HL-60/S4 treated with retinoic acid at 250 ng/mL for 4 days and 3 days (cell line): Measurements from ENCODE around the gene TRIM38.
"Not testable (repeated sequence)": the region's sequence is repeated elsewhere in the genome, so short reads cannot be mapped to it uniquely, and the experiment has no call there.

Experiments used
- in situ Hi-C: fragments of 300-500 bp; cut with MboI; formaldehyde crosslinking; loops from 2 replicates; pipeline ENCODE4 v1.7.0; 2022; ENCODE audit warnings: low sequenced_read_pairs

TRIM38 gene, protein sequence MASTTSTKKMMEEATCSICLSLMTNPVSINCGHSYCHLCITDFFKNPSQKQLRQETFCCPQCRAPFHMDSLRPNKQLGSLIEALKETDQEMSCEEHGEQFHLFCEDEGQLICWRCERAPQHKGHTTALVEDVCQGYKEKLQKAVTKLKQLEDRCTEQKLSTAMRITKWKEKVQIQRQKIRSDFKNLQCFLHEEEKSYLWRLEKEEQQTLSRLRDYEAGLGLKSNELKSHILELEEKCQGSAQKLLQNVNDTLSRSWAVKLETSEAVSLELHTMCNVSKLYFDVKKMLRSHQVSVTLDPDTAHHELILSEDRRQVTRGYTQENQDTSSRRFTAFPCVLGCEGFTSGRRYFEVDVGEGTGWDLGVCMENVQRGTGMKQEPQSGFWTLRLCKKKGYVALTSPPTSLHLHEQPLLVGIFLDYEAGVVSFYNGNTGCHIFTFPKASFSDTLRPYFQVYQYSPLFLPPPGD

DNA sequence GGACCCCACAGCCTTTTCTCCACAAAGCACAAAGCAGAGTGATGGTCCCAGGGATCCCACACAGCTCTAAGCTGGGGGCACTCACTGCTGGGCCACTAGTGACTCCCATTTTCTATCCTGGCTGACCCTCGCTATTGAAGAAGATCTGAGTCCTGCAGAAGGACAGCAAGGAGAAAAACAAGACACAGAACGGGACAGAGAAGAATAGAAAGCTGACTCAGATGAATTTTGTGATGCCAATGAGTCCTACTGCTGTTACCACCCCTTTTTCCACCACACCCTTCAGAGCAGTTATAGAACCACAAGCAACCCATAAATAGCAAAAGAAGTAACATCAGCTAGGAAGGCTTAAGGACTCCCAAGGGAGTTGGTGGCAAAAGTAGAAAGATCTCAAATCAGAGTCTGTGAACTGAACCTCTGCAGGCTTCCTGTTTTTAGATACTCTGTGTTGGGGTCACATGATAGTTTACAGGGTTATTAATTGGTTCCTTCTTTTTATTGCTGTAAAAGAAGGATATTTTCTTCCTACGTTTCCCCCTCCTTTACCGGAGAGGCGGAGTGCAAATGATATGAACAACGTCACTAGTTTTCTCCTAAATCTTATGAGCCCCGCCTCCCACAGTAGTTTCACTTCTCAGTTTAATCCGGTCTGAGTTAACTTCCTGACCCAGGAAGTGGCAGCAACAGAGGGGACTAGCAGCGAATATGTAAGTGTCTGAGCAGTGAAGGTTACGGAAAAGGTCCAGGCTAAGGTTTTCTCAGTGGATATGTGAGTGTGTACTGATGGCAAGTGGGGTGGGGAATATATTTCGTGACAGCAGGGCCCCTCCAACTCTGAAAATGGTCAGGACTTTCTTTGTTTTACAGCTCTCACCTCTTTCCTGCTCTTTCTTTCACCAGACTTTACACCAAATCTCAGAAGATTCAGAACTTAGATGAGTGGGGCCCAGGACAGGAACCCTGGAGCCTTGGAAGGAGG lies at the start of gene TRIM38:
Gene TRIM38 (plus strand): TSS at position 654 of the 979 bp plus-strand sequence. CDS start 3,721 bp downstream, outside the sequence.
- in situ Hi-C loops: no loop called here

DNA sequence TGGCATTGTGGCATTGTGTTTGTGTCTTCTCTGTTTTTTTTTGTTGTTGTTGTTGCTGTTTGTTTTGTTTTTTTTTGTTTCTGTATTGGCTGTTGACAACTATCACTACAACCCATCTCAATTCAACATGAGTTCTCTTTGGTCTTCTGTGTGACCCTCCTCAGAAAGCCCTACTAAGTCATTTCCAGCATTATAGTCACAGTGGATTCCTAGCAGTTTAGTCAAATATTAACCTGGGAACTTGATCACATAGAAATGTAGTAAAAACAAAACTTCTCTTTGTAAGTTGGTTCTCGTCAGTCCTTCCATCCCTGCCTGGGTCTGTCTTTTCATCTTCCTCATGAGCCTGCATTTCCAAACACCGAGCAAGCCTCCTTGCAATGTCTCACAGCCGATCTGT lies 48.9 kb upstream of the TRIM38 start:
- in situ Hi-C loops: no loop called here

DNA sequence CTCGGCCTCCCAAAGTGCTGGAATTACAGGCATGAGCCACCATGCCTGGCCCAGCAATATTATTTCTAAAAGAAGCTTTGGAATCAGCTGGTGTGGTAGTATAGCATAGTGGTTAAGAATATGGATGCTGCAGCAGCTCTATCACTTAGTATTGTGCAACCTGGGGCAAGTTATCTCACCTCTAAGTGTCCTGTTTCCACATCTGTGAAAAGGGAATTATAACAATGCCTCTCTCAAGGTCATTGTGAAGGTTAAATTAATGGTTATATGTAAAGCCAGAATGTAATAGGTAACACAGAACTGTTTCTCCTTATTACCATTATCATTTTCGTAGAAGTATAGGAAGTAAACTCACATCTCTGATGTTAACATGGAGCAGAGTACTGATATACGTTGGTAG lies 46.3 kb upstream of the TRIM38 start:
- in situ Hi-C loops: no loop called here

DNA sequence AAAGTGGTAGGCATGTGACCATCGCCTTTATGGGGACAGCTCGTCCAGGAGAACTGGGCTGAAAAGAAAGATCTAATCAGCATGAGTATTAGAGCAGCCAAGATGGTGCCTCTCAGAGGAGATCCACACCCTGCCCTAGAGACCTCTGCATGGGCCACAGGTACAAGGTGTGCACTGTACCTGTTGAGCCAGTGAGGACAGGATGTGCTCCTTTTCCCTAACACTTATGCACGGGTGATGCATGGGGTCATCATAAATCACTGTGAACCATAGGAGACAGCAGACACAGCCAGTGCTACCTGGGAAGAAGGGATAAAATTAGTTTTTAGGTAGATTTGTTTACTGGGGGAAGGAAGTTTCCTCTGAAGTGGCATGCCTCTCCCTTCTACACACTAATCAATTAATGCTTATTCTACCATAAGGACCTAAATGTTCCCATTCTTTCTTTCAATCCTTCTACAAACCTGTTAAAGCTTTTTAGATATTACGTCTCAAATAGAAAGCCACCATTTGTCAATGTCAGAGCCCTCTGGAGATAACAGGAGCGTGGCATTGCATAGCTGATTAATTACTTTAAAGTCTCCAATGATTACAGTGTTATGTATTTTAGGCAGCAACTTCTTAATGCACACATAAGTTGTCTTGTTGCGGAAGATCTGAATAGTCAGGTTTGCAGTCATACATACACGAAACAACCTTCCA lies 45.7 kb upstream of the TRIM38 start:
- in situ Hi-C loops: no loop called here

DNA sequence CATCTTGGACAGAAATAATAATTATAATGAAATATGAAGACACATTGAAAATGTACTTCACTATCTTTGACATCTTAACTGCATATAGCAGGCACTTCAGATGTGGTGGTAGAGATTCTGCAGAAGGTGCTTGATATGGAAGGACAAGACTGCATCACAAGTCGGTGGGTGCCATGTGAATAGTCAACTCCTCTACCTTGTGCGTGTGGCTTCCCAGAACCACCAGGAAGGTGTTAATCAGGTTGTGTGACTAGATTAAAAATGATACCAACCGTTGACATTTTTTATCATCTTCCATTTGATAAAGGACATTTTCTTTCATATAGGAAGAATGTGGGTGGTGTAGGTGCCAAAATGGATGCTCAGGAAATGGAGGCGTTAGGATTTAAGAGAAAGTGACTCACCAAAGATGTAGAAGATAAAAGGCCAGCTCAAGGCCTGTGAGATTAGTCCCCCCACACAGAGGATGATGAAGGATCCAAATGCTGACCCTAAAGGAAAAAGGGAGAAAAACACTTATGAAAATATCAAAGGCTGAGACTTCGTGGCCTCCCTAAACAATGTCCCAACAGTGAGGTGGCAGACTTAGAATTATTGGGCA lies 44.4 kb upstream of the TRIM38 start:
- in situ Hi-C loops: no loop called here

DNA sequence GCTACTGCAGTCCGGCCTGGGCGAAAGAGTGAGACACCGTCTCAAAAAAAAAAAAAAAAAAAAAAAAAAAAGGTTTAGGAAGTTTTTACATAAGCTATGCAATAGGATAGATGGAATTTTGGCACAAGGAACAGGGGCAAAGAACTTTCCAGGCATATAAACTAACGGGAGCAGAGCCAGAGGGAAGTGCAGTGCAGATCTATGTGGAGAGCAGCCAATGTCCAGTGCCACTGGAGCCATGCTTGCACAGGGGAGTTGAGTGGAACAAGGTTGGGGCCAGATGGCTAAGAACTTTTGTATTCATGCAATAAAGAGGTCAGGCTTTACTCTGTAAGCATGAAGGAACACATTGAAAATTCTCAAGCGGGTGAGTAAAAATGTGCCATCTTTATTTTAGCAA lies 42.9 kb upstream of the TRIM38 start:
- in situ Hi-C loops: no loop called here

DNA sequence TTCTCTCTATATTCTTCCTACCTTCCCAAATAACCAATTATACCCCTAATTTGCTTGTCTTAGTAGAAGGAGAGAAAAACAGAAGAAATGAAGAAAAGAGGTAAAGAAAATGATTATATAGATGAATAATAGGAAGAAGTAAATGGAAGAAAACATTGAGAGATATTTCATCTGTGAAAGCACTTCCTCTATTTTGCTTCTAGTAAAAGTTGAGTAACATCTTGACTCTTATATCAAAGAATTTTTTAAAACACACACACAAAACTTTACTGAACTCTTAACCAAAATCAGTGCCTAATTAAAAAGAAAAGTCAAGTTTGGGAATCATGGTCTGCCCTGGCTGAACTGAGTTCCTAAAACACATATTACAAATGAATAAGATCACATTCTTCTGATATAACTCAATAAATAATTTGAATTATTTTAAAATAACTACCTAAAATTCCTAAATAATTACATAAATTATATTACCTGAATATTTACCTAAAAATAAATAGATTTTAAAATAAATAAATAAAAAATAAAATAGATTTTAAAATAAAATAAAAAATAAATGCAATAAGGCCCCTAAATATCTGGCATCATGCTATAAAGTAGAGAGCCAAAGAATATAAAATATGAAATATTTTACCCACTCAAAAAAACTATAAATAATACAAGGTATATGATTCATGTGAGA lies 40.9 kb upstream of the TRIM38 start:
- in situ Hi-C loops: no loop called here

DNA sequence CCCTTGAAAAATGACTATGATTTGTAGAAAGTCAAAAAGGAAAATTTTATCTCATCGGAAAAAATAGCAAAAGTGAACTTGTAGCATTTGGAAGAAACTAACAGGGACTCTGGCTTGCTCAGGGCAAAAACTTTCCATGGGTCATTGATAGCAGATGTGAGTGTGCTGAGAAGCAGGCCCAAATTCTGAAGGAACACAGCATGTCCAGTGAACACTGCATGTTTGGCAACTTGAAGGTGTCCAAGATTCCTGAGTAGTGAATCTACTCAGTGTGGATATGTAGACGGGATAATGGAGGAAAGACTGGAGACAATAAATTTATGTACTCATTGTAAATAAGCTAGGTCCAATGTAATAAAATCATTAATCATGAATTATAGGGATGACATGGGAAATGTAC lies 40.3 kb upstream of the TRIM38 start:
- in situ Hi-C loops: no loop called here

DNA sequence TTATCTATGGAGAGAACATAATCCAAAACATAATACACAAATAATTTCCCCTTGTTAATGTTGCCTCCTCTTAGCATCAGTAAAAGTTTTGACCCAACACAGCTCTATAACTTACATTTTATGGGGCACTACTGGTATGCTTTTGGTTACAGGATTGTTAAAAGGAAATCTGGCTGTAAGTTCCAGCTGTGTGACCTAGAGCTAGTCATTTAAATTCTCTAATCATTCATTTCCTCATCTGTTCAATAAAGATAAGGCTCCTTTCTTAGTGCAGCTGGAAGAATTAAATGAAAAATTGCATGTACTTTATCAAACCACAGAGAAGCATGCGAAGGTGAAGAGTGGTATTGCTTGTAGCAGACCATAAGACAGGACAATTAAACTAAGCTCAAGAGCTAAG lies 36.7 kb upstream of the TRIM38 start:
- in situ Hi-C loops: no loop called here

DNA sequence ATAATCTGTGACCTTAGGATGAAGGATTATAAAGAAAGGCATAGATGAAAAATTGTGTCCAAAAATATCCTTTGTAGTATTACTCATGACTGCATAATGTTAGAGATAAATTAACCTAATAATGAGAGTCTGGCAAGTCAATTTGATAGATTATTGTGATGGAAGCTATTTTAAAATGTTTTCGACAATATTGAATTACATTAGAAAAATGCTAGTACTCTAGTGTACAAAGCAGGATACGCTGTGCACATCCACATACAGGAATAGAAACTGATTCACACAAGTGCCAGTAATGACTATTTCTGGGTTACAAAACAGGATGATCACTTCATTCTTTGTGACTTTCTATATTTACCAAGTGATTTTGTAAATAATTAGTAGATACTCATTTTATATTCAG lies 35.4 kb upstream of the TRIM38 start:
- in situ Hi-C loops: no loop called here

DNA sequence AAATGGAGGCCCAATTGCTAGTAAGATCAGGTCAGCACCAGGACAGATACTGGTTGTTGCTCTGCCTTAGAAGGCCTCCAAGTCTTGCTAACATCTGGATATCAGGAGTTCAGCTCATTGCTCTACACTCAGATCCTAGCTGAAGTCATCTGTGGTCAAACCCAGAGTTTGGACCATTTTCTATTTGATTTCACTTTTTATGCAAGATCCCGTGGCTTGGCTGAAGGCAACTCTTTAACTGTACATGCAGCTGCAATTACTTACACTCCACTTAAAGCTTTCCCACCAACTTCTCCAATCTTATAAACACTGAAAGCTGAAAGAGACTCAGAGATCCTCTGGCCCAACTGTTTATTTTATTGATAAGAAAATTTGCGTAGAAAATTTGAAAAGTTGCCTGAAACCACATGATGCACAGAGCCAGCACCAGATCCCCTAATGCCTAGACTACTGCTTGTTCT lies 34.8 kb upstream of the TRIM38 start:
- in situ Hi-C loops: no loop called here

DNA sequence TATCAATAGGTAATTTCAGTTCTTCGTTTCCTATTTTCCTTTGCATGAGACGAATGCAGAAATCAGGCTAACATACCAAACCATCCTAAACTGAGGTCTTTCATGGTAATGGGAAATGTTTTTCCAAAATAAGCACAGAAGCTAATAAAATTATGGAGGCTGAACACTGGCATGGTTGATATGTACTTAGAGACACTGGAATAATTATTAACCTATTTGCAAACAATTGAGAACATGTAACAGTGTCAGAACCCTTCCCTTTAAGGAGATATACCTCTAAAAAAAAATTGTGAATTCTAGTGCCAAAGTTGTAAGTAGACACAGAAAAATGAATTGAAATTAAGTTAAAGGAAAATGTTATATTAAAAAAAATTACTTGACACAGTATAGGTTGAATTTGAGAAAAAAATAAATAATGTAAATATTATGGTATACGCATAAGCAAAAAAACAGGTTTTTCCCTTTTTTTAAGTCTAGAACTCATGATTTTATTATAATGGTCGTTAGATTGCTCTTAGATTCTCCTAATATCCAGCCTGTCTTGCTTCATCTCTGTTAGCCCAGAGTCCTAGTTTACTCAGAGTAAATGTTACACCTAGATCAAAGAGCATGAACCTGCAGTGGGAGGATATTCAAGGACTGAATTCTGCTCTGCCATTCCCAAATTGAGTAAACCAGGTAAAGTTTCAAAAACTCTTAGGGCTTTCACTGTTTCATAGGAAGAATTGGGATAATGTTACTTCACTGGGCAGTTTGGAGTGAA lies 33.9 kb upstream of the TRIM38 start:
- in situ Hi-C loops: no loop called here

DNA sequence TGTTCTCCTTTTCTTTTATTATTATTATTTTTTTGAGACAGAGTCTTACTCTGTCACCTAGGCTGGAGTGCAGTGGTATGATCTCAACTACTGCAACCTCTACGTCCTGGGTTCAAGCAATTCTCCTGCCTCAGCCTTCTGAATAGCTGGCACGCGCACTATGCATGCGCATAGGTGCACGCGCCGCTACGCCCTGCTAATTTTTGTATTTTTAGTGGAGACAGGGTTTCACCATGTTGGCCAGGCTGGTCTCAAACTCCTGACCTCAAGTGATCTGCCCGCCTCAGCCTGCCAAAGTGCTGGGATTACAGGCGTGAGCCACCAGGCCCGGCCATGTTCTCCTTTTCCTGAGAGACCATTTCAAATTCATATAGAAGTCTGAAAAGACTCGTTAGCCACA lies 32.8 kb upstream of the TRIM38 start:
- in situ Hi-C loops: not testable (repeated sequence)

DNA sequence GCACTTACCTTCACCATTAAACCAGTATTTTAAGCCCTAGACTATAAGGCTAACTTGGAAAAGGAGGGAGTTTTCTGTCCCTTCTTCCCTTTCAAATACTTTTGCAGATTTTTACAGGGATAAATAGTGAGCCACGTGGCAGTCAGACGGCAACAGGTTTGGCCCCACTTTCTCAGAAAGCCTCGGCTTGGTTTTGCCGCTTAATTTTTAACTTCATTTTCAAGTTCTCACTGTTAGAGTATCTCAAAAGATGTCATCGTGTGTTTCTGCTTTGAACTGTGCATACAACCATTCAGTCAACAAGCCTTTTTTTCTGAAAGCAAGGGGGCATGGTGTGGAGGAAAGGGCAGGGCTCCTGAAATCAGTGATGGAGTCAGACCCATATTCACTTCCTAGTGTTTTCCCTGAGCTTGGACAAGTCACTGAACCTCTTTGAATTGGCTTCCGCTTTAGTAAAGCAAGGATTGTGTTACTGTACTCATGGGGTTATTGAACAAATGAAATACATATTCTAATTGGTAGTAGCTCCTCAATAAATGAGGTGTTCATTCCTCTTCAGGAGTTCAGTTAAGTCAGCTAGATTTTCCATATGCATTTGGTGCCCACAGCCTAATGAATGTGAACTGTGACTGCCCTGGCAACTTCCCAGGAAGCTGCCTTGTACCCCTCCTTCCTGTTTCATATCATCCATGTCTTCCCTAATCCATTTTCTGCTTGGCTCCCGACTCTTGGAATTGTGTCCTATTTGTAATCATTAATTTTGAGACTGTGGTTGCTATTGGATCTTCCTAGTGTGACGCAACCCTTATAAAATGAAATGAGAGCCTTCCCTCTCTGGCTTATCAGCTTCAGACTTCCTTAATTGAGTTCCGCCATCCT lies 31.8 kb upstream of the TRIM38 start, which contains the start of gene SLC17A2:
Gene SLC17A2 (minus strand): TSS at position 160 of the 879 bp plus-strand sequence. CDS start 4,895 bp downstream, outside the sequence.
- in situ Hi-C loops: no loop called here

DNA sequence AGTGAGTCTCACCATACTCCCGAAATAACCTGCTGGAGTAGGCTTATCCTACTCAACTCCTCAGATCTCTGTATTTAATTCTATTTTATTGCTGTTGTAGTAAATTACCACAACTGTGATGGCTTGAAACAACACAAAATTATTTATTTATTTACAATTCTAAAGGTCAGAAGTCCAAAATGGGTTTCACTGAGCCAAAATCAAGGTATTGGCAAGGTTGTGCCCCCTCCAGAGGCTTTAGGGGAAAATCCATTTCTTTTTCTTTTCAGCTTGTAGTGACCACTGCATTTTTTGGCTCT lies 31.2 kb upstream of the TRIM38 start:
- in situ Hi-C loops: no loop called here

DNA sequence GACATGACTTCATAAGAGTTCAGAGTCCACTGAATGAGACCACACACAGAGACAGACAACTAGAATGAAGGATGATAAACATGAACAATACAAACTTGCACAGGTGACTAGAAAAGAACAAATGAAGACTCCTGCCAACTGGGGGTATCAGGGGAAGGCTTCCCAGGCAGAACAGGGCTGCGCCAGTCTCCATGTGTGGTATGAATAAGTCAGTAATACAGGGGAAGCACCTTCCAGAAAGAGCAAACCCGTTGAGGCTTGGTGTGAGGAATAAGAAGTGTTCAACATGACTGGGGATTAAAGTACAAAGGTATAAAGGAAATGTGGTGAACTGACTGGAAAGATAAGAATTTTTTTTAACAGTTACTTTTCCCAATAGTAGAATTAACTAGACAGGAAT lies 28.4 kb upstream of the TRIM38 start:
- in situ Hi-C loops: no loop called here

DNA sequence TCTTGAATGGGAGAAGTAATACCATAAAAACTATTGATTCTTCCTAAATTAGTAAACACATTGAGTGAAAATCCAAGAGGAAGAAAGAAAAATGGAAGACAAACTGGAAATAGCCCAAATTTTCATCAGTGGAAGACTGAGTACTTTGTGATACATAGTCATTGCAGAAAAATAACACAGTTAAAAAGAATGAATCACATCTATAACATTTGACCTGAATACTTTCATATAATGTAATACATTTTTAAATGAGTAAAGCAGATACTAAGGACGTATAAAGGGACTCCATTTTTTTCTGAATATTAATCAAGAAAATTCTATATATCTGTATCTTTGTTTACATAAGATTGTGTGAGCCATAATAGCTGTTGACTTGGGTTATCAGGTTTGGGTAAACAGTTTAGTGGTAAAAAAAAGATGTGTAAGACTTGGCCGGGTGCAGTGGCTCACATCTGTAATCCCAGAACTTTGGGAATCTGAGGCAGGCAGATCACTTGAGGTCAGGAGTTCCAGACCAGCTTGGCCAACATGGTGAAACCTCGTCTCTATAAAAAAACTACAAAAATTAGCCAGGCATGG lies 27.8 kb upstream of the TRIM38 start:
- in situ Hi-C loops: no loop called here

DNA sequence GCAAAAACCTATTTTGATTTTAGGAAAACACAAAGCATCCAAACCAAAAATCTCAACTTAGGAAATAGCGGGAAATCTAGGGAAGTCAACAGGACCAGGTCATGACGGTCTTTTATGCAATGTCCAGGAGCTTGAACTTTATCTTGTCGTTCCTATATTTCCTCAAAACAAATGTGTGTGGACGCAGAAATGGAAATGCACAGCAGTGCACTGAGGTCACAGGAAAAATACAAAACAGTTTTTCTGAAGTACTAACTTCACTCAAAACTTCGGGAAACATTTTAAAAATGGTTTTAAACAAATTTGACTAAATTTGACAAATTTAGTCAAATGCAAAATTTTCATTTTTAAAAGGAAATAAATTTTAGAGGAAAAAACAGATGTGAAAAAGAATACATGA lies 26.6 kb upstream of the TRIM38 start:
- in situ Hi-C loops: no loop called here
